Hepatocyte (in vitro differentiated cells): ENCODE data around the gene ADCYAP1. TPM values are rescaled to one million over a fixed set of nuclear protein-coding genes. Genes with fewer than 3 reads are reported as not detected.
"Not testable (repeated sequence)": the region's sequence is repeated elsewhere in the genome, so short reads cannot be mapped to it uniquely, and the experiment has no call there.

Experiments used
- DNase-seq: peaks from one replicate; pipeline ENCODE4 v3.0.0-alpha.2; 2016; ENCODE audit warnings: low spot score
- H2AFZ ChIP-seq: fragments of 200-600 bp; sonication (generic); 2 replicates; pipeline ENCODE4 v1.6.0; 2016; ENCODE audit warnings: antibody characterized with exemption, mild to moderate bottlenecking
- H3K27ac ChIP-seq: fragments of 200-600 bp; sonication (generic); 2 replicates; pipeline ENCODE4 v1.5.1; 2016; ENCODE audit warnings: mild to moderate bottlenecking
- H3K27me3 ChIP-seq: fragments of 200-600 bp; sonication (generic); 2 replicates; pipeline ENCODE4 v1.6.1; 2016
- H3K36me3 ChIP-seq: fragments of 200-600 bp; sonication (generic); replicated peaks from 2 replicates; pipeline ENCODE4 v1.5.1; 2016; ENCODE audit warnings: low read depth; ENCODE audit not compliant: insufficient read depth
- H3K4me1 ChIP-seq: fragments of 200-600 bp; sonication (generic); 2 replicates; pipeline ENCODE4 v1.5.1; 2016; ENCODE audit warnings: mild to moderate bottlenecking, moderate library complexity; ENCODE audit not compliant: insufficient read depth
- H3K4me2 ChIP-seq: fragments of 200-600 bp; sonication (generic); 2 replicates; pipeline ENCODE4 v1.6.0; 2016
- H3K4me3 ChIP-seq: fragments of 200-600 bp; sonication (generic); 2 replicates; pipeline ENCODE4 v1.5.1; 2016; ENCODE audit warnings: mild to moderate bottlenecking
- H3K79me2 ChIP-seq: fragments of 200-600 bp; sonication (generic); 2 replicates; pipeline ENCODE4 v1.6.0; 2017; ENCODE audit warnings: mild to moderate bottlenecking
- H3K9me2 ChIP-seq: fragments of 200-600 bp; sonication (generic); replicated peaks from 2 replicates; pipeline ENCODE4 v1.6.0; 2017; ENCODE audit warnings: mild to moderate bottlenecking; ENCODE audit not compliant: insufficient read depth
- H3K9me3 ChIP-seq: fragments of 200-600 bp; sonication (generic); 2 replicates; pipeline ENCODE4 v1.5.1; 2016; ENCODE audit warnings: low read depth, mild to moderate bottlenecking
- H4K20me1 ChIP-seq: fragments of 200-600 bp; sonication (generic); 2 replicates; pipeline ENCODE4 v1.6.0; 2016; ENCODE audit warnings: mild to moderate bottlenecking; ENCODE audit not compliant: insufficient read depth, poor library complexity, severe bottlenecking
- CTCF ChIP-seq: fragments of 200-600 bp; sonication (generic); IDR thresholded peaks from 2 replicates; pipeline ENCODE4 v1.5.1; 2016; ENCODE audit warnings: antibody characterized with exemption, mild to moderate bottlenecking; ENCODE audit not compliant: poor library complexity
- EZH2 ChIP-seq: fragments of 200-600 bp; sonication (generic); IDR thresholded peaks from 2 replicates; pipeline ENCODE4 v1.6.1; 2016; ENCODE audit warnings: antibody characterized with exemption, mild to moderate bottlenecking, borderline replicate concordance
- EZH2phosphoT487 ChIP-seq: fragments of 200-600 bp; sonication (generic); IDR thresholded peaks from one replicate; pipeline ENCODE4 v1.6.1; 2018; ENCODE audit warnings: antibody characterized with exemption, mild to moderate bottlenecking, low read depth, moderate library complexity; ENCODE audit not compliant: unreplicated experiment, severe bottlenecking
- WGBS: methylation state at CpG from one replicate; pipeline ENCODE4 v1.1.6; 2016; ENCODE audit warnings: low lambda C conversion rate; ENCODE audit errors: missing lambda C conversion rate; 5-methylcytosine and 5-hydroxymethylcytosine counted together
- polyA plus RNA-seq: library from polyadenylated mRNA; unstranded; fragments of >200 nt; fragmentation: Nextera tagmentation; extraction: Ambion mirVana; gene quantifications from 2 replicates; pipeline ENCODE4 v1.2.1, GENCODE V29; 2016
- total RNA-seq: library from RNA; depleted of rRNA; stranded (reverse); fragments of >200 nt; gene quantifications from 2 replicates; pipeline ENCODE4 v1.2.3, GENCODE V29; 2014

ADCYAP1 gene
- total and polyA plus RNA-seq, 2 experiments from 2014 or later: 0.31 to 0.40 TPM

DNA sequence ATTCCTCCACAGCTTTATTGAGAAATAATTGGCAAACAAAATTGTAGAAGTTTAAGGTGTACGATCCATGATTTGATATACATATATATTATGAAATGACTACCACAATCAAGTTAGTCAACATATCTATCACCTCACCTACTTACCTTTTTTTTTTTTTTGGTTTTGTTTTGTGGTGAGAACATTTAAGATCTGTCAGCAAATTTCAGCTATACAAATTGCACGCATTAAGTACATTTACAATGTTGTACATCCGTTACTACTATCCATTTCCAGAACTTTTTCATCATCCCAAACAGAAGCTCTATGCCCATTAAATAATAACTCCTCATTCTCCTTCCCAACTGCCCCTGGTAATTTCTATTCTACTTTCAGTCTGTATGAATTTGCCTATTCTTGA, 37.4 kb upstream of the ADCYAP1 start:
- H3K79me2 ChIP-seq: no peaks in the 10 kb centered on the region

GRCh38 chr18:873426-873825, 31.2 kb upstream of the ADCYAP1 start:
- not testable (repeated sequence) for DNase-seq, H2AFZ ChIP-seq, H3K79me2 ChIP-seq, H3K27ac ChIP-seq, H3K4me1 ChIP-seq, H3K9me3 ChIP-seq, H3K27me3 ChIP-seq, H4K20me1 ChIP-seq, H3K9me2 ChIP-seq, H3K36me3 ChIP-seq, H3K4me3 ChIP-seq
- WGBS: 83% methylated on average over 3 of the region's 3 CpGs
- H3K4me2 ChIP-seq: peak overlapping the region; percentile 22

More for the DNA sequence above, 37.4 kb upstream of the ADCYAP1 start:
- 95% methylated on average over 3 of the region's 3 CpGs for WGBS
- H4K20me1 ChIP-seq: no peaks in the 10 kb centered on the region
- no peaks in the 10 kb centered on the region for H3K4me1 ChIP-seq
- no peaks in the 10 kb centered on the region for H3K36me3 ChIP-seq
- H3K4me2 ChIP-seq: no peak overlapping the region
- peaks cover 11% of the 10 kb centered on the region for H3K27me3 ChIP-seq
- no peaks in the 10 kb centered on the region for H3K9me3 ChIP-seq
- H3K4me3 ChIP-seq: no peak overlapping the region
- H3K9me2 ChIP-seq: no peaks in the 10 kb centered on the region
- TF ChIP-seq EZH2 (no peak), CTCF (no peak), EZH2phosphoT487 (no peak)
- no peak overlapping the region for H3K27ac ChIP-seq
- DNase-seq: no peak
- no peak overlapping the region for H2AFZ ChIP-seq

GRCh38 chr18:875912-876311, 28.8 kb upstream of the ADCYAP1 start:
- TF ChIP-seq EZH2 (no peak), CTCF (no peak), EZH2phosphoT487 (no peak)
- Histone ChIP-seq H3K79me2 (no peaks in the 10 kb centered on the region), H2AFZ (no peak overlapping the region), H3K4me1 (no peaks in the 10 kb centered on the region), H3K9me2 (no peaks in the 10 kb centered on the region), H3K9me3 (no peaks in the 10 kb centered on the region), H4K20me1 (no peaks in the 10 kb centered on the region), H3K36me3 (no peaks in the 10 kb centered on the region), H3K4me2 (no peak overlapping the region), H3K27ac (no peak overlapping the region), H3K4me3 (no peak overlapping the region), H3K27me3 (no peaks in the 10 kb centered on the region)
- DNase-seq: no peak

GRCh38 chr18:877238-877637, 27.4 kb upstream of the ADCYAP1 start:
- H3K27me3 ChIP-seq: no peaks in the 10 kb centered on the region
- H3K9me3 ChIP-seq: no peaks in the 10 kb centered on the region
- H3K9me2 ChIP-seq: no peaks in the 10 kb centered on the region
- 95% methylated on average over 6 of the region's 6 CpGs for WGBS
- no peaks in the 10 kb centered on the region for H3K79me2 ChIP-seq
- H3K4me1 ChIP-seq: no peaks in the 10 kb centered on the region
- H4K20me1 ChIP-seq: no peaks in the 10 kb centered on the region
- TF ChIP-seq CTCF (no peak), EZH2phosphoT487 (no peak), EZH2 (no peak)
- no peak overlapping the region for H2AFZ ChIP-seq
- DNase-seq: no peak
- H3K36me3 ChIP-seq: no peaks in the 10 kb centered on the region
- no peak overlapping the region for H3K4me3 ChIP-seq
- H3K4me2 ChIP-seq: no peak overlapping the region
- H3K27ac ChIP-seq: no peak overlapping the region
